GM23338 (cell line): ENCODE data around the gene PKN3. TPM values are rescaled to one million over a fixed set of nuclear protein-coding genes. Genes with fewer than 3 reads are reported as not detected.

Experiments
- ATAC-seq: fragments of 200-7000 bp; cut with Tn5 transposase; 3 replicates; pipeline ENCODE4 v1.9.1; 2020
- DNase-seq: peaks from one replicate; pipeline ENCODE4 v3.0.0-alpha.2; 2015; ENCODE audit warnings: low spot score
- H2AFZ ChIP-seq: fragments of 200-600 bp; sonication (generic); 2 replicates; pipeline ENCODE4 v1.8.0; 2016; ENCODE audit warnings: antibody characterized with exemption, mild to moderate bottlenecking, moderate library complexity
- H3F3A ChIP-seq: fragments of 200-600 bp; sonication (generic); replicated peaks from 2 replicates; pipeline ENCODE4 v1.8.0; 2017; ENCODE audit warnings: antibody characterized with exemption, mixed run types, low read depth
- H3K27ac ChIP-seq: fragments of 200-600 bp; sonication (generic); 2 replicates; pipeline ENCODE4 v1.6.1; 2016; ENCODE audit warnings: low read depth
- H3K27me3 ChIP-seq: fragments of 200-600 bp; sonication (generic); 2 replicates; pipeline ENCODE4 v1.8.0; 2016; ENCODE audit warnings: mild to moderate bottlenecking, mixed run types, moderate library complexity; ENCODE audit not compliant: insufficient read depth
- H3K36me3 ChIP-seq: fragments of 200-600 bp; sonication (generic); 2 replicates; pipeline ENCODE4 v1.8.0; 2016; ENCODE audit warnings: mild to moderate bottlenecking; ENCODE audit not compliant: insufficient read depth
- H3K4me1 ChIP-seq: fragments of 200-600 bp; sonication (generic); 2 replicates; pipeline ENCODE4 v1.8.0; 2016; ENCODE audit warnings: mild to moderate bottlenecking, moderate library complexity; ENCODE audit not compliant: insufficient read depth
- H3K4me2 ChIP-seq: fragments of 200-600 bp; sonication (generic); 2 replicates; pipeline ENCODE4 v1.7.1; 2017; ENCODE audit warnings: mixed run types
- H3K4me3 ChIP-seq: fragments of 200-600 bp; sonication (generic); 2 replicates; pipeline ENCODE4 v1.6.1; 2016; ENCODE audit warnings: mixed run types
- H3K79me2 ChIP-seq: fragments of 200-600 bp; sonication (generic); replicated peaks from 2 replicates; pipeline ENCODE4 v1.8.0; 2017; ENCODE audit warnings: mild to moderate bottlenecking; ENCODE audit not compliant: insufficient read depth
- H3K9me2 ChIP-seq: fragments of 200-600 bp; sonication (generic); 2 replicates; pipeline ENCODE4 v1.8.0; 2017; ENCODE audit not compliant: insufficient read depth
- H4K20me1 ChIP-seq: fragments of 200-600 bp; sonication (generic); replicated peaks from 2 replicates; pipeline ENCODE4 v1.8.0; 2017; ENCODE audit warnings: mild to moderate bottlenecking; ENCODE audit not compliant: insufficient read depth
- H3K27ac Mint-ChIP-seq: 2 replicates; pipeline ENCODE4 v1.8.0; 2020; ENCODE audit warnings: inconsistent platforms, mild to moderate bottlenecking, moderate library complexity, mixed read lengths
- H3K27me3 Mint-ChIP-seq: 3 replicates; pipeline ENCODE4 v1.8.0; 2022; ENCODE audit warnings: low read depth, mild to moderate bottlenecking, moderate library complexity, mixed read lengths, inconsistent platforms; ENCODE audit not compliant: insufficient read depth, poor library complexity
- H3K36me3 Mint-ChIP-seq: 3 replicates; pipeline ENCODE4 v1.8.0; 2021; ENCODE audit warnings: low read depth, mild to moderate bottlenecking, inconsistent platforms, moderate library complexity, mixed read lengths
- H3K4me1 Mint-ChIP-seq: 3 replicates; pipeline ENCODE4 v1.8.0; 2020; ENCODE audit warnings: mild to moderate bottlenecking, inconsistent platforms, mixed read lengths
- H3K4me3 Mint-ChIP-seq: 3 replicates; pipeline ENCODE4 v1.8.0; 2021; ENCODE audit warnings: moderate library complexity, mild to moderate bottlenecking, inconsistent platforms, mixed read lengths
- H3K9me3 Mint-ChIP-seq: 3 replicates; pipeline ENCODE4 v1.8.0; 2020; ENCODE audit warnings: moderate library complexity, mild to moderate bottlenecking, inconsistent platforms, mixed read lengths
- CREB1 ChIP-seq: fragments of 250-450 bp; sonication (Bioruptor Pico); IDR thresholded peaks from 2 replicates; pipeline ENCODE4 v1.5.0; 2020; ENCODE audit warnings: low read depth, mild to moderate bottlenecking, moderate library complexity
- CTCF ChIP-seq, 2 experiments: fragments of 200-600 bp in 1 of 2; sonication (generic) in 1 of 2; conservative IDR thresholded peaks; 2 replicates each; pipeline versions ENCODE4 v1.5.1 to v1.6.1; 2016 to 2017; ENCODE audit warnings: antibody characterized with exemption in 2 of 2, low read depth in 2 of 2, mild to moderate bottlenecking in 2 of 2, moderate library complexity in 1 of 2
- ETS1 ChIP-seq: IDR thresholded peaks from 2 replicates; pipeline ENCODE4 v1.6.1; 2016; ENCODE audit warnings: antibody characterized with exemption
- EZH2 ChIP-seq: fragments of 200-600 bp; sonication (generic); IDR thresholded peaks from one replicate; pipeline ENCODE4 v1.8.0; 2017; ENCODE audit warnings: antibody characterized with exemption, mild to moderate bottlenecking, low read depth; ENCODE audit not compliant: unreplicated experiment
- EZH2phosphoT487 ChIP-seq: fragments of 200-600 bp; sonication (generic); IDR thresholded peaks from one replicate; pipeline ENCODE4 v1.8.1; 2018; ENCODE audit warnings: antibody characterized with exemption; ENCODE audit not compliant: unreplicated experiment
- JUNB ChIP-seq: IDR thresholded peaks from one replicate; pipeline ENCODE4 v1.6.1; 2016; ENCODE audit warnings: antibody characterized with exemption; ENCODE audit not compliant: unreplicated experiment
- POLR2AphosphoS5 ChIP-seq: IDR thresholded peaks from 2 replicates; pipeline ENCODE4 v1.6.1; 2016; ENCODE audit warnings: antibody characterized with exemption, low read depth
- REST ChIP-seq: IDR thresholded peaks from one replicate; pipeline ENCODE4 v1.6.1; 2018; ENCODE audit warnings: antibody characterized with exemption; ENCODE audit not compliant: unreplicated experiment
- ZNF114 ChIP-seq: fragments of 250-450 bp; sonication (Bioruptor Pico); IDR thresholded peaks from 2 replicates; pipeline ENCODE4 v1.5.0; 2020; ENCODE audit warnings: mild to moderate bottlenecking, moderate library complexity
- ZNF331 ChIP-seq: fragments of 250-450 bp; sonication (Bioruptor Pico); IDR thresholded peaks from 2 replicates; pipeline ENCODE4 v1.5.0; 2020; ENCODE audit warnings: low read depth, mild to moderate bottlenecking, moderate library complexity
- ZNF462 ChIP-seq: fragments of 250-450 bp; sonication (Bioruptor Pico); IDR thresholded peaks from 2 replicates; pipeline ENCODE4 v1.5.0; 2020; ENCODE audit warnings: mild to moderate bottlenecking, moderate library complexity
- polyA plus RNA-seq: library from polyadenylated mRNA; unstranded; fragments of >200 nt; fragmentation: Nextera tagmentation; extraction: Ambion mirVana; gene quantifications from 2 replicates; pipeline ENCODE4 v1.2.1, GENCODE V29; 2016
- total RNA-seq: library from RNA; depleted of rRNA; stranded (reverse); fragments of >200 nt; shearing (Covaris generic); gene quantifications from 2 replicates; pipeline ENCODE4 v1.2.3, GENCODE V29; 2014

PKN3 gene
- total and polyA plus RNA-seq, 2 experiments from 2014 or later: 6.2 to 17.7 TPM

- TF ChIP-seq REST: no peak
- TF ChIP-seq ZNF331 (CRISPR knock-in tag): no peak
- no peak for TF ChIP-seq EZH2
These were observed 15.7 kb downstream of the PKN3 start (continued) for GRCh38 chr9:128718047-128718446.

- TF ChIP-seq ETS1: no peak
- TF ChIP-seq ZNF462 (CRISPR knock-in tag): no peak
- TF ChIP-seq CTCF (conservative IDR thresholded peaks at IDR 0.05; ENCODE audit: low read depth in 2 of 2): no peak
- TF ChIP-seq ZNF114 (CRISPR knock-in tag): no peak
- no peak for TF ChIP-seq EZH2
- TF ChIP-seq CREB1 (CRISPR knock-in tag): no peak
- no peak for TF ChIP-seq JUNB
- no peak for TF ChIP-seq EZH2phosphoT487
- TF ChIP-seq ZNF331 (CRISPR knock-in tag): no peak
- no peak for TF ChIP-seq POLR2AphosphoS5
- DNase-seq (no peak), ATAC-seq (no peak)
- H3K27me3 Mint-ChIP-seq: peaks cover 21% of the 10 kb centered on the region
- H3K4me2 ChIP-seq: no peak overlapping the region
- no peaks in the 10 kb centered on the region for H3K27me3 ChIP-seq
- no peak overlapping the region for H2AFZ ChIP-seq
- H3K79me2 ChIP-seq: no peaks in the 10 kb centered on the region; the same call in 1 of the 2 replicates
- no peaks in the 10 kb centered on the region for H3K36me3 ChIP-seq
- H3K4me3 ChIP-seq: no peak overlapping the region
- no peaks in the 10 kb centered on the region for H3K9me2 ChIP-seq
- peaks cover 3% of the 10 kb centered on the region for H3K4me1 ChIP-seq
- no peak overlapping the region for H3K27ac ChIP-seq
- H4K20me1 ChIP-seq: no peaks in the 10 kb centered on the region; the same call in 1 of the 2 replicates
- no peaks in the 10 kb centered on the region for H3F3A ChIP-seq
- H3K27ac Mint-ChIP-seq: no peak overlapping the region
- peaks cover 11% of the 10 kb centered on the region for H3K4me1 Mint-ChIP-seq
- no peaks in the 10 kb centered on the region for H3K9me3 Mint-ChIP-seq
- H3K36me3 Mint-ChIP-seq: peaks cover 6% of the 10 kb centered on the region
- H3K4me3 Mint-ChIP-seq: no peak overlapping the region
These were observed 16.2 kb downstream of the PKN3 start for GRCh38 chr9:128718475-128718874.
